ENCODE data around the gene DUSP15. TPM values are rescaled to one million over a fixed set of nuclear protein-coding genes. Genes with fewer than 3 reads are reported as not detected.

Gene DUSP15
- total RNA-seq, 2 donors from 2014 or later = 2.9 to 3.6 TPM

DNA sequence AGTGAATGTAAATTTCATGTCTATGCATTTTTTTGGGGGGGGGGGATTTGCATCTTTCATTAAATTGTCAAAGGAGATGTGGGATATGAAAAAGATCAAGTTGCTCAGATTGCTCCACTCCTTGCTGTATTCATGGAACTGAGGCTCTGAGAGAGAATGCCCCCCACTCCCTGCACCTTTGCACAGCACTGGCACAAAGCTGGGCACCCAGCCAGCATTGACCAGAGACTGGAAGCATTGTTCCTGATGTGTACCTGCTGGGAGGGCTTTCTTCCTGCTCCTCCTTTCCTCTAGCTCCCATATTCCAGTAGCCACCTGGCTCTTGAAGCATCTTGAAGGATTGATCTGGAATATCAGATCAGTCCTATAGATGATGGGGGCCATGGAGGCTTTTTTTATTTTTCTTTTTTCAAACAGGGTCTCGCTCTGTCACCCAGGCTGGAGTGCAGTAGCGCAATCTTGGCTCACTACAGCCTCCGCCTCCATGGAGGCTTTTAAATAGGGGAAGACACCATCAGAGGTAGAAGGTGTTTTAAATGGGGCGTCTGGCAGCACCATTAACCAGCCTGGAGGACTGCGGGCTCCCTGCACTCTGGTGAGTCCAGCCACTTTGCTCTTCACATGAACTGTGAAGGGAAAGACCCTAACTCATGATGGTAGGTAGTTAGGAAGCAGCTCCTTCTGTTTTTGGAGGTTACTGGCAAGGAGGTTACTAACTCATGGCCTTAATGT lies 10.9 kb downstream of the DUSP15 start:
- Histone ChIP-seq H3K9me3 (no peaks in the 10 kb centered on the region), H3K27ac (no peak overlapping the region), H3K4me3 (no peak overlapping the region), H3K36me3 (replicated peaks in 1 of 2; ENCODE audit: insufficient read depth in 1 of 2, low read depth in 2 of 2) (no peaks in the 10 kb centered on the region), H3K4me1 (peaks cover 19% of the 10 kb centered on the region), H3K27me3 (no peaks in the 10 kb centered on the region)
- intact Hi-C loops (cut with DNase I) = loop anchor here (10.0 kb wide), 1 partner anchor 175 kb away; no protein-coding TSS in a partner anchor
- DNase-seq (no peak), ATAC-seq (no peak)
- WGBS, 2 donors = 76 to 83% methylated on average over 5 of the region's 5 CpGs
- TF ChIP-seq, protein P1, sequence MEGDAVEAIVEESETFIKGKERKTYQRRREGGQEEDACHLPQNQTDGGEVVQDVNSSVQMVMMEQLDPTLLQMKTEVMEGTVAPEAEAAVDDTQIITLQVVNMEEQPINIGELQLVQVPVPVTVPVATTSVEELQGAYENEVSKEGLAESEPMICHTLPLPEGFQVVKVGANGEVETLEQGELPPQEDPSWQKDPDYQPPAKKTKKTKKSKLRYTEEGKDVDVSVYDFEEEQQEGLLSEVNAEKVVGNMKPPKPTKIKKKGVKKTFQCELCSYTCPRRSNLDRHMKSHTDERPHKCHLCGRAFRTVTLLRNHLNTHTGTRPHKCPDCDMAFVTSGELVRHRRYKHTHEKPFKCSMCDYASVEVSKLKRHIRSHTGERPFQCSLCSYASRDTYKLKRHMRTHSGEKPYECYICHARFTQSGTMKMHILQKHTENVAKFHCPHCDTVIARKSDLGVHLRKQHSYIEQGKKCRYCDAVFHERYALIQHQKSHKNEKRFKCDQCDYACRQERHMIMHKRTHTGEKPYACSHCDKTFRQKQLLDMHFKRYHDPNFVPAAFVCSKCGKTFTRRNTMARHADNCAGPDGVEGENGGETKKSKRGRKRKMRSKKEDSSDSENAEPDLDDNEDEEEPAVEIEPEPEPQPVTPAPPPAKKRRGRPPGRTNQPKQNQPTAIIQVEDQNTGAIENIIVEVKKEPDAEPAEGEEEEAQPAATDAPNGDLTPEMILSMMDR (IDR thresholded peaks at IDR 0.05) = no peak
- TF ChIP-seq POLR2A (IDR thresholded peaks at IDR 0.05) = no peak

DNA sequence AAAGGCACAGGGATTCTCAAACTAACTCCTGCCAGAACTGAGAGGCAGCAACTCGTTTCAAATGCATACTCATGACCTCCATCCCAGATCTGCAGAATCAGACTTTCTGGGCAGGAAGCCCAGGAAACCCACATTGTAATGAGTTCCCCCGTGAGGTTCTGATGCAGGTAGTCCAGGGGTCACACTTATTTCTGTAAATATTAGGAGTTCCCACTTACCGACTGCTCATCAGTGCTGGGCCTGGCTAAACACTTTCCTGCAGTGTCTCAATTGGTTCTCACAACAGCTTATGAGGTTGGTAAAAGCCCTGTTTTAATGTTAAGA lies 11.6 kb downstream of the DUSP15 start:
- no peaks in the 10 kb centered on the region for H3K36me3 ChIP-seq (replicated peaks in 1 of 2; ENCODE audit: insufficient read depth in 1 of 2, low read depth in 2 of 2)
- WGBS, 2 donors = 29 to 32% methylated on average over 3 of the region's 3 CpGs
- no peak for TF ChIP-seq POLR2A (IDR thresholded peaks at IDR 0.05)
- TF ChIP-seq, protein P1 (IDR thresholded peaks at IDR 0.05) = no peak
- no peak overlapping the region for H3K4me3 ChIP-seq
- intact Hi-C loops (cut with DNase I) = loop anchor here (10.0 kb wide), 1 partner anchor 176 kb away; no protein-coding TSS in a partner anchor
- peaks cover 19% of the 10 kb centered on the region for H3K4me1 ChIP-seq
- DNase-seq (no peak), ATAC-seq (no peak)
- no peaks in the 10 kb centered on the region for H3K27me3 ChIP-seq
- no peaks in the 10 kb centered on the region for H3K9me3 ChIP-seq
- no peak overlapping the region for H3K27ac ChIP-seq

DNA sequence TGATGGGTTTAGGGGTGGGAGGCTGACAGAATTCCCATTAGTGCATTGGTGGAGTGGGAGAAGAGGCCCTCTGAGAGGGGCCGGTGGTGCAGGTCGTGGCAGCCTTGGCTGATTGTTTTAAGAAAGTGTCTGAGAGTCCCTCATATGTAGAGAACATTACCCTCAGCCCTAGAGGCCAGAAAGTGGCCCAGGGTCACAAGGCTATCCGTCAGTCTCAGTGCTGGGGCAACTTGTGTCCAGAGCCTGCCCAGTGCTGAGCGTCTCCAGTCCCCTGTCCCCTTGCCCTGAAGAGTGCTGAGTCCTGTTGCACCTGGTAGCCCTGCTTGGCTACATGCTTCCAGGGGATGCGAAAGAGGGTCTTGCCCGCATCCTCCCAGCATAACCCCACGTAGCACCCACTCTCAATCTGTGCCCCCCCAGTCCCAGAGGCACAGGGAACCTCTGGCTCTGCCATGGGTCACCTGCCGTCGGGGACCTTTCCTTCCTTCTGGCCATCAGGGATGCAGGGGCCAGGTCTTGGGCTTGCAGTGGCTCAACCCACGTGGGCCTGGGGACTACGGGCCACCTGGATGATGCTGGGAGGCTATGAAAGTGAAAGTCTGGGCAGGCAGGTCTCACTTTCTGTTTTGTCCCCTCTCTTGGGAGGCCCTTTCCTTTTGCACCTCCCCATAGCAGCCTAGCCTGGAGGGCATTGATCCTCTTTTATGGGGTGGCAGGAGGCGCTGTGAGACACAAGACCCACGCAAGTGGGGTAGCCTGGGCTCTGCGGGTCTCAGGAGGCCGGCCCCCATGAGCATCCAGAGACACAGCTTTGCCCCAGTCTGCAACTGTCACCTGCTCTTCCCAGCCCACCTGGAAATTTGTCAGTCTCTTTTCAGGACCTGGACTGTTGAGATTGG lies 12.2 kb downstream of the DUSP15 start:
- Histone ChIP-seq H3K9me3 (no peaks in the 10 kb centered on the region), H3K4me3 (no peak overlapping the region), H3K36me3 (replicated peaks in 1 of 2; ENCODE audit: insufficient read depth in 1 of 2, low read depth in 2 of 2) (no peaks in the 10 kb centered on the region), H3K4me1 (peaks cover 19% of the 10 kb centered on the region), H3K27me3 (no peaks in the 10 kb centered on the region), H3K27ac (no peak overlapping the region)
- no peak for DNase-seq
- ATAC-seq = no peak
- TF ChIP-seq, protein P1 (IDR thresholded peaks at IDR 0.05) = no peak
- TF ChIP-seq POLR2A (IDR thresholded peaks at IDR 0.05) = no peak
- intact Hi-C loops (cut with DNase I) = loop anchor here (10.0 kb wide), 1 partner anchor 177 kb away; no protein-coding TSS in a partner anchor
- 63 to 69% methylated on average over 8 to 13 of the region's 15 CpGs for WGBS, 2 donors

DNA sequence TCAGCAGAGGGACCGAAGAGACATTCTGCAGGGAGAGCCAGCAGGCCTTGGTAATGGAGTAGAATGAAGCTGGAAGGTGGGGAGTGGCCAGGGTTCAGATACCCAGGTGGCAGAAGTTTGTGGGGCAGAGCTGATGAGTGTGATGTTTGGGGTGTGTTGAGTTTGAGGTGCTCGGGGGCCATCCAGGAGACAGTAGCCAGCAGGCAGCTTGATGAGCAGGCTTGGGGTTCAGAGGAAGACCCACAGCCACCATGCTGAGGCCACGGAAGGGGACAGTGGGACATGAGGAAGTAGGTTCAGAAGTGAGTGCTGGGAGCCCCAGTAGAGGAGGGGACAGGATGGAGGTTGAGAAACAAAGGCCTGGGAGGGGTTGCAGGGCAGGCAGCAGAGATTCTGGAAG lies 13.8 kb downstream of the DUSP15 start:
- 36 to 38% methylated on average over 3 of the region's 3 CpGs for WGBS, 2 donors
- Histone ChIP-seq H3K27me3 (no peaks in the 10 kb centered on the region), H3K9me3 (no peaks in the 10 kb centered on the region), H3K4me3 (no peak overlapping the region), H3K4me1 (peaks cover 13% of the 10 kb centered on the region), H3K27ac (no peak overlapping the region), H3K36me3 (replicated peaks in 1 of 2; ENCODE audit: insufficient read depth in 1 of 2, low read depth in 2 of 2) (no peaks in the 10 kb centered on the region)
- ATAC-seq = no peak
- no peak for TF ChIP-seq POLR2A (IDR thresholded peaks at IDR 0.05)
- TF ChIP-seq, protein P1 (IDR thresholded peaks at IDR 0.05) = no peak
- intact Hi-C loops (cut with DNase I) = loop anchor here (10.0 kb wide), 1 partner anchor 178 kb away; no protein-coding TSS in a partner anchor
- no peak for DNase-seq

Measured in body of pancreas (tissue), 4 donors.